ENCODE measurements around the gene ZNF763.
A peak's percentile ranks its signal among the peaks of the same experiment; 100 is the strongest.
"Not testable (repeated sequence)": the region's sequence is repeated elsewhere in the genome, so short reads cannot be mapped to it uniquely, and the experiment has no call there.

Gene ZNF763

GRCh38 chr19:11964858-11965645, at the start of gene ZNF763:
TSS of gene ZNF763 (plus strand) at chr19:11965040. CDS start at chr19:11965209, 169 bp downstream.
- Histone ChIP-seq H3K27ac (peak within 1 kb of the TSS; percentile 85), H3K27me3 (peaks cover 6% of the 10 kb centered on the region; the same call in 1 of the 2 replicates), H3K4me3 (peak within 1 kb of the TSS; percentile 81), H4K20me1 (no peaks in the 10 kb centered on the region), H3K36me3 (peaks cover 23% of the 10 kb centered on the region; the same call in 1 of the 2 replicates), H3K9ac (peak within 1 kb of the TSS; percentile 84), H3K9me3 (peaks cover 25% of the 10 kb centered on the region; the same call in 1 of the 2 replicates), H3K4me1 (peaks cover 28% of the 10 kb centered on the region), H3K4me2 (peak within 1 kb of the TSS; percentile 92)
- TF ChIP-seq Cebpa-rat (IDR thresholded peaks at IDR 0.05), result no peak

GRCh38 chr19:11921852-11922495, 42.9 kb upstream of the ZNF763 start:
- Histone ChIP-seq H3K36me3 (peaks cover 10% of the 10 kb centered on the region), H3K9me3 (peaks cover 10% of the 10 kb centered on the region), H4K20me1 (no peaks in the 10 kb centered on the region), H3K4me1 (peaks cover 26% of the 10 kb centered on the region), H3K4me3 (no peak overlapping the region), H3K27ac (no peak overlapping the region), H3K27me3 (no peaks in the 10 kb centered on the region), H3K4me2 (no peak overlapping the region), H3K9ac (no peak overlapping the region)
- TF ChIP-seq Cebpa-rat (IDR thresholded peaks at IDR 0.05), result no peak

GRCh38 chr19:11924886-11925650, 39.8 kb upstream of the ZNF763 start, which contains the start of gene ZNF700:
TSS of gene ZNF700 (plus strand) at chr19:11925107. CDS start at chr19:11925211, 104 bp downstream.
- peaks cover 32% of the 10 kb centered on the region for H3K9me3 ChIP-seq
- peak within 1 kb of the TSS; percentile 94 for H3K4me2 ChIP-seq
- TF ChIP-seq Cebpa-rat (IDR thresholded peaks at IDR 0.05), result no peak
- H3K27ac ChIP-seq, result peak within 1 kb of the TSS; percentile 96
- H3K36me3 ChIP-seq, result peaks cover 31% of the 10 kb centered on the region
- peak within 1 kb of the TSS; percentile 93 for H3K9ac ChIP-seq
- no peaks in the 10 kb centered on the region for H3K27me3 ChIP-seq
- H3K4me1 ChIP-seq, result peaks cover 29% of the 10 kb centered on the region
- no peaks in the 10 kb centered on the region for H4K20me1 ChIP-seq
- H3K4me3 ChIP-seq, result peak within 1 kb of the TSS; percentile 84

- H4K20me1 ChIP-seq, H3K27me3 ChIP-seq: not testable (repeated sequence)
- H3K4me1 ChIP-seq, result peaks cover 29% of the 10 kb centered on the region
- peaks cover 37% of the 10 kb centered on the region for H3K36me3 ChIP-seq
- peak overlapping the region; percentile 93 for H3K9ac ChIP-seq
- peak overlapping the region; percentile 96 for H3K27ac ChIP-seq
- H3K4me3 ChIP-seq, result peak overlapping the region; percentile 84
- peak overlapping the region; percentile 94 for H3K4me2 ChIP-seq
- peaks cover 38% of the 10 kb centered on the region for H3K9me3 ChIP-seq
Measured at GRCh38 chr19:11925651-11926187, 39.1 kb upstream of the ZNF763 start.

- H3K4me1 ChIP-seq, result peaks cover 29% of the 10 kb centered on the region
- H3K27ac ChIP-seq, result no peak overlapping the region
- peak overlapping the region; percentile 94 for H3K4me2 ChIP-seq
- peak overlapping the region; percentile 84; the same call in 1 of the 2 replicates for H3K4me3 ChIP-seq
- H3K27me3 ChIP-seq, result no peaks in the 10 kb centered on the region
- H3K36me3 ChIP-seq, result peaks cover 51% of the 10 kb centered on the region
- peaks cover 53% of the 10 kb centered on the region for H3K9me3 ChIP-seq
- H4K20me1 ChIP-seq, result no peaks in the 10 kb centered on the region
- no peak for TF ChIP-seq Cebpa-rat (IDR thresholded peaks at IDR 0.05)
- no peak overlapping the region for H3K9ac ChIP-seq
Measured at GRCh38 chr19:11927227-11927626, 37.6 kb upstream of the ZNF763 start.

GRCh38 chr19:11931051-11931450, 33.8 kb upstream of the ZNF763 start:
- no peak for TF ChIP-seq Cebpa-rat (IDR thresholded peaks at IDR 0.05)
- Histone ChIP-seq H3K4me1 (peaks cover 12% of the 10 kb centered on the region), H3K9ac (no peak overlapping the region), H3K27me3 (no peaks in the 10 kb centered on the region), H3K27ac (no peak overlapping the region), H3K9me3 (peaks cover 92% of the 10 kb centered on the region), H3K4me2 (no peak overlapping the region), H4K20me1 (no peaks in the 10 kb centered on the region), H3K4me3 (no peak overlapping the region), H3K36me3 (peaks cover 88% of the 10 kb centered on the region)

GRCh38 chr19:11931513-11931912, 33.3 kb upstream of the ZNF763 start:
- Histone ChIP-seq H3K27ac (no peak overlapping the region), H4K20me1 (no peaks in the 10 kb centered on the region), H3K9ac (no peak overlapping the region), H3K27me3 (no peaks in the 10 kb centered on the region), H3K4me3 (no peak overlapping the region), H3K36me3 (peaks cover 88% of the 10 kb centered on the region), H3K4me2 (no peak overlapping the region), H3K4me1 (peaks cover 8% of the 10 kb centered on the region), H3K9me3 (peaks cover 95% of the 10 kb centered on the region)
- TF ChIP-seq Cebpa-rat (IDR thresholded peaks at IDR 0.05), result no peak

GRCh38 chr19:11935829-11936228, 29.0 kb upstream of the ZNF763 start:
- H3K9me3 ChIP-seq, result peaks cover 93% of the 10 kb centered on the region
- H3K27me3 ChIP-seq, H4K20me1 ChIP-seq, H3K4me2 ChIP-seq, H3K9ac ChIP-seq, H3K4me1 ChIP-seq, H3K27ac ChIP-seq: not testable (repeated sequence)
- peak overlapping the region; percentile 28; the same call in 1 of the 2 replicates for H3K4me3 ChIP-seq
- H3K36me3 ChIP-seq, result peaks cover 83% of the 10 kb centered on the region

- not testable (repeated sequence) for H3K4me3 ChIP-seq, H3K4me2 ChIP-seq, H3K9ac ChIP-seq, H3K27ac ChIP-seq, H3K27me3 ChIP-seq, H3K4me1 ChIP-seq, H4K20me1 ChIP-seq
- H3K36me3 ChIP-seq, result peaks cover 85% of the 10 kb centered on the region
- H3K9me3 ChIP-seq, result peaks cover 93% of the 10 kb centered on the region
Measured at GRCh38 chr19:11938383-11938782, 26.5 kb upstream of the ZNF763 start.

- H3K9ac ChIP-seq, H3K4me1 ChIP-seq, H3K27ac ChIP-seq, H3K4me2 ChIP-seq, H4K20me1 ChIP-seq, H3K27me3 ChIP-seq: not testable (repeated sequence)
- Histone ChIP-seq H3K4me3 (peak overlapping the region; percentile 55), H3K9me3 (peaks cover 94% of the 10 kb centered on the region), H3K36me3 (peaks cover 89% of the 10 kb centered on the region)
Measured at GRCh38 chr19:11941361-11941887, 23.4 kb upstream of the ZNF763 start.
